HTERT RPE-1 (cell line): ENCODE measurements around the gene MLH1.
"Not testable (repeated sequence)": the region's sequence is repeated elsewhere in the genome, so short reads cannot be mapped to it uniquely, and the experiment has no call there.

Experiments used
- in situ Hi-C: fragments of 300-500 bp; cut with MboI; formaldehyde crosslinking; loops from 4 replicates; pipeline ENCODE4 v1.14.3; 2020; ENCODE audit warnings: low sequenced_read_pairs

The MLH1 gene

DNA sequence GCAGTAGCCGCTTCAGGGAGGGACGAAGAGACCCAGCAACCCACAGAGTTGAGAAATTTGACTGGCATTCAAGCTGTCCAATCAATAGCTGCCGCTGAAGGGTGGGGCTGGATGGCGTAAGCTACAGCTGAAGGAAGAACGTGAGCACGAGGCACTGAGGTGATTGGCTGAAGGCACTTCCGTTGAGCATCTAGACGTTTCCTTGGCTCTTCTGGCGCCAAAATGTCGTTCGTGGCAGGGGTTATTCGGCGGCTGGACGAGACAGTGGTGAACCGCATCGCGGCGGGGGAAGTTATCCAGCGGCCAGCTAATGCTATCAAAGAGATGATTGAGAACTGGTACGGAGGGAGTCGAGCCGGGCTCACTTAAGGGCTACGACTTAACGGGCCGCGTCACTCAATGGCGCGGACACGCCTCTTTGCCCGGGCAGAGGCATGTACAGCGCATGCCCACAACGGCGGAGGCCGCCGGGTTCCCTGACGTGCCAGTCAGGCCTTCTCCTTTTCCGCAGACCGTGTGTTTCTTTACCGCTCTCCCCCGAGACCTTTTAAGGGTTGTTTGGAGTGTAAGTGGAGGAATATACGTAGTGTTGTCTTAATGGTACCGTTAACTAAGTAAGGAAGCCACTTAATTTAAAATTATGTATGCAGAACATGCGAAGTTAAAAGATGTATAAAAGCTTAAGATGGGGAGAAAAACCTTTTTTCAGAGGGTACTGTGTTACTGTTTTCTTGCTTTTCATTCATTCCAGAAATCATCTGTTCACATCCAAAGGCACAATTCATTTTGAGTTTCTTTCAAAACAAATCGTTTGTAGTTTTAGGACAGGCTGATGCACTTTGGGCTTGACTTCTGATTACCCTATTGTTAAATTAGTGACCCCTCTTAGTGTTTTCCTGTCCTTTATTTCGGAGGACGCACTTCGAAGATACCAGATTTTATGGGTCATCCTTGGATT lies at the start of gene MLH1:
MLH1 (plus strand) TSS at position 193 of the 958 bp plus-strand sequence; CDS start at position 223, 30 bp downstream.
- in situ Hi-C loops = no loop called here

DNA sequence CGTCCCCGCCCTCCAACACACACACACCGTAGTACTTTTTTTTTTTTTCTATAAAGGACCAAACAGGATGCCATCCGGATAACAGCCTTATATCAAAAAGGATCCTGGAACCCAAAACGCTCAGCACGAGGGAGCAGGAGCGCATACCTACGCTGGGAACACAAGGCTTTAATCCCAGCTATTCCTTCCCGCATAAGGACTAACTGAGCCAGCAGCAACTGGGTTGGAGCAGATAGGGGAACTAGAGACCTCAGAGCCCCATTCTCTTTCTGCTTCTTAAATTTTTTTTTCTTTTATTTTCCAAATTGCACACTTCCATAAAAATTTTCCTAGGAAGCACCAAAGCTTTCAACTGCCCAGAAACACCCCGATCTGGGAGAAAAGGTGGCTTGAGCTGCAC lies 49.7 kb upstream of the MLH1 start:
- in situ Hi-C loops = no loop called here

DNA sequence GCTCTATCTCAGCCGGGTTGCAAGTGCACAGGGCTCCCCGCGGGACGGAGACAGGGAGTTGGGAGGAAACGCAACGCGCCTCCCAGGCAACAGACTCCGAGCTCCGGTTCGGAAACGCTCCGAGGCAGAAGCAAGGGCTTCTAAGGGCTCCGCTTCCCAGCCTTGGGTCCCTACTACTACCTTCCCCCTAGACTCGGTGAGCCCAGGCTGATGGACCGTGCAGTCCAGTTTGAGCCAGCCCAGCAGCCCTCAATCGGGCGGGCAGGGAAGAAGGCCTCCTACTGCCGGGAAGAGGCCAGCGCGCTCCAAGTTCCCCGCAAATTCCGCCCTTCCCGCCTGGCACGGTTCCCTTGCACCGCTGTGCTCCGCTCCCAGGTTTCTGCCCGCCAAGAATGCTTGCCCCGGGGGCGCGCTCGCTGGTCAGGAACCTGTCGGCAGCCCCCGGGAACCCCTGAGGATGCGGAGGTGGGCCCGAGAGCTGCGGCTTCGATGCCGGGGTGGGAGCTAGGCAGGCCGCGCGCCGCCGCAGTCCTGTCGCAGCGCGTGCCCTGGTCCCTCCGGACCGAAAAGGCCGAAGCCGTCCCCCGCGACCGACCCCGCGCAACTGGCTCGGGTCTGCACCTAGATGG lies 49.2 kb upstream of the MLH1 start:
- in situ Hi-C loops = no loop called here

- in situ Hi-C loops = no loop called here
Observed at GRCh38 chr3:36944641-36945270, 48.6 kb upstream of the MLH1 start, which contains the start of gene TRANK1. TRANK1 (minus strand) TSS chr3:36945054; CDS start chr3:36944809, 245 bp downstream.

DNA sequence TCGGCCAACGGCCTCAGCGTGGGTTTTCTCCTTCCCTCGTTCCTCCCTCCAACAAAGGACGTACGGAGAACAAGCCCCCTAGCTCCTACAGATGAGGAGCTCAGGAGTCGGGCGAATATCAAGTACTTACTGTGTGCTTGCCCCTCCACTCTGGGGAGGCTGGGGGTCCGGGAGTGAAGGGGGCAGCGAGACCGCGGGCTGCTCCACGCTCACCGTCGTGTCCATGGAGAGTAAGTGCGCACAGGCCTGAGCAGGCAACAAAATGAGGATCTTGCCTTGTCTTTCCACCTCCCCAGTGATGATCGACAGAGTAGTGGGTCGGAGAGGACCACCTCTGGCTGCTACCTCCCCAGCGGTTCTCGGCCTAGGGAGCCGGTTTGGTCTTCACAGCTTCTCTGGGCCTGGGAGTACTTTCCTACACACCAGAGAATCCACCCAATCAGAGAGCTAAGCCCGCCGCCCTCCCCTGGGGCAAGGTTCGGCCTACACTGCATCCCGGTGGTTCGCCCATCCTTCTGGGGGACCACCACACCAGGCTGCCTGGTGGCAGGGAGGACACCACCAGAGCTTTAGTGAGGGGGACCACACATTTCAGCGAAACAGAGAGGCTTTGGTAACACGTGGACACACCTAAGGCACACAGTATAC lies 47.9 kb upstream of the MLH1 start:
- in situ Hi-C loops = no loop called here

- in situ Hi-C loops = not testable (repeated sequence)
Observed at GRCh38 chr3:36947814-36948213, 45.5 kb upstream of the MLH1 start.

DNA sequence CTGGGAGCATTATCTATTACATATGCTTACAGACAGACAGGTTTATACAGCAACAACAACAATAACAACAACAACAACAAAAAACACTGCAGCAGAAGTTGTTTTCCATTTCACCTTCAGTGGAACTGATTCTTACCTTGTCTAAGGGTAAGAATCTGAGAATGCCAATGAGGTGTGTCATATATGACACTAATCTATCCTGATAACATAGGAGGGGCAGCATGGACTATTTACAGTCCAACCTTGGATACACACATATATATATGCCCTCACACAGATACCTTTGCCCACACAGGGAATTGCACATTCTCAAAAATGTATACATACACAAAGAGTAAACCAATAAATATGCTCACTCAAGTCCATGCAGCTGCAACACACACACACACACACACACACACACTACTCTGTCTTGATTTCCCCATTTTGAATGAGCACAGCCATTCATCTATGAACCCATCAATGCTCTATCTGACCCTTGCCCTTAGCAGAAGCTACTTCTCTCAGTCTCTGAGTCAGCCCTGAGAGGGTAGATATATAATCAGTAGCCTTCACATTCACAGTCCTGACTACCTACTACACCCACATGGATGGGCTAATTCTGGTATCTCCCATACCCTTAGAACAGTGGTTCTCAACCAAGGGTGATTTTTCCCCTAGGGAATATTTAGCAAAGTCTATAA lies 38.7 kb upstream of the MLH1 start:
- in situ Hi-C loops = no loop called here

DNA sequence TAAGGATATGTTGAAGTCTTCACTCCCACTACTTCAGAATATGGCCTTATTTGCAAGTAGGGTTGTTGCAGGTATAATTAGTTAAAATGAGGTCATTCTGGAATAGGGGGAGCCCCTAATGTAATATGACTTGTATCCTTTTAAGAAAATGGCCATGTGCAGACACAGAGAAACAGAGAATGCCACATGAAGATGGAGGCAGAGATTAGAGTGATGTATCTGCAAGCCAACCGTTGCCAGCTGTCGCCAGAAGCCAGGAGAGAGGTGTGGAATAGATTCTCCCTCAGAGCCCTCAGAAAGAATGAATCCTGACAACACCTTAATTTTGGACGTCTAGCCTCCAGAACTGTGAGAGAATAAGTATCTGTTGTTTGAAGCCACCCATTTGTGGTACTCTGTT lies 37.2 kb upstream of the MLH1 start:
- in situ Hi-C loops = no loop called here

GRCh38 chr3:36957063-36957462 lies 36.3 kb upstream of the MLH1 start:
- in situ Hi-C loops = no loop called here

GRCh38 chr3:36957862-36958686 lies 35.2 kb upstream of the MLH1 start:
- in situ Hi-C loops = no loop called here

GRCh38 chr3:36959821-36960220 lies 33.5 kb upstream of the MLH1 start:
- in situ Hi-C loops = no loop called here

GRCh38 chr3:36960502-36960901 lies 32.8 kb upstream of the MLH1 start:
- in situ Hi-C loops = no loop called here

DNA sequence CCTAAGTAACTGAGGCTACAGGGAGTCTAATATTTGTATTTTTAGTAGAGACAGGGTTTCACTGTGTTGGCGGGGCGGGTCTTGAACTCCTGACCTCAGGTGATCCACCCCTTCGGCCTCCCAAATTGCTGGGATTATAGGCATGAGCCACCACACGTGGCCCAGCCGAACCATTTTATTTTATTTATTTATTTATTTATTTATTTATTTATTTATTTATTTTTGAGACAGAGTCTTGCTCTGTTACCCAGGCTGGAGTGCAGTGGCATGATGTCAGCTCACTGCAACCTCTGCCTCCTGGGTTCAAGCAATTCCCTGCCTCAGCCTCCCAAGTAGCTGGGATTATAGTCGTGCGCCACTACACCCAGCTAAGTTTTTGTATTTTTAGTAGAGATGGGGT lies 30.3 kb upstream of the MLH1 start:
- in situ Hi-C loops = not testable (repeated sequence)

DNA sequence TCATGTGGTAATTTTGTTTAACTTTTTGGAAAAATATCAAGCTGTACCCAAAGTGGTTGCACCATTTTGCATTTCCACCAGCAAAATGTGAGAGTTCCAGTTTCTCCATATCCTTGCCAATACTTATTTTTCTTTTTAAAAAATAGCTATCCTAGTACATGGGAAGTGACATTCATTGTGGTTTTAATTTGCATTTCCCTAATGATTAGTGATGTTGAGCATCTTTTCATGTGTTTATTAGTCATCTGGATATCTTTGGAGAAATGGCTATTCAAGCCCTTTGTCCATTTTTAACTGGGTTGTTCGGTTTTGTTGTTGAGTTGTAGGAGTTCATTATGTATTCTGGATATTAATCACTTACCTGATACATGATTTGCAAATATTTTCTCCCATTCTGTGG lies 29.0 kb upstream of the MLH1 start:
- in situ Hi-C loops = no loop called here

DNA sequence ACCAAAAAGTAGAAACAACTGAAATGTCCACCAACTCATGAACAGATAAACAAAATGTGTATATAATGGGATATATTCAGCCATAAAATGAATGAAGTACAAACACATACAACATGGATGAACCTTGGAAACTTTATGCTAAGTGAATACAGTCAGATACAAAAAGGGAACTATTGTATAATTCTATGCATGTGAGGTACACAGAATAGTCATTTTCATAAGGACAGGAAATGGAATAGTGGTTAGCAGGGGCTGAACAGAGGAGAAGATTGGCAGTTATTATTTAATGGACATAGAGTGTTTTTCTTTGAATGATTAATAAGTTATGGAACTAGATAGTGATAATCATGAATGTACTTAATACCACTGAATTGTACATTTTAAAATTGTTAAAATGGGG lies 28.5 kb upstream of the MLH1 start:
- in situ Hi-C loops = no loop called here

GRCh38 chr3:36965440-36965839 lies 27.9 kb upstream of the MLH1 start:
- in situ Hi-C loops = no loop called here

DNA sequence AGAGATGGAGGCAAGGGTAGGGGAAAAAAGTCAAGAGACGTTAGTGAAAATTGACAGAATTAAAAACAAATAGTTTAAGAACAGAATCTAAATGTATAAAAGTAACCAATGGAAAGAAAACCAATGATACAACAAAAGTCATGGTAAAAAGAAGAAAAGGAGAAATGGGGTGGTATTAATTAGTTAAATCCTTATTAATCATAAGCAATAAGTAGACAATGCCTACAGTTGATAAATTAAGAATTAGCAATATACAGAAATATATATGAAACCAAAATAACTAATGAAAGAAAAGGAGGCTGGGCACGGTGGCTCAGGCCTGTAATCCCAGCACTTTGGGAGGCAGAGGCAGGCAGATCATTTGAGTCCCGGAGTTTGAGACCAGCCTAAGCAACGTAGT lies 24.2 kb upstream of the MLH1 start:
- in situ Hi-C loops = no loop called here

DNA sequence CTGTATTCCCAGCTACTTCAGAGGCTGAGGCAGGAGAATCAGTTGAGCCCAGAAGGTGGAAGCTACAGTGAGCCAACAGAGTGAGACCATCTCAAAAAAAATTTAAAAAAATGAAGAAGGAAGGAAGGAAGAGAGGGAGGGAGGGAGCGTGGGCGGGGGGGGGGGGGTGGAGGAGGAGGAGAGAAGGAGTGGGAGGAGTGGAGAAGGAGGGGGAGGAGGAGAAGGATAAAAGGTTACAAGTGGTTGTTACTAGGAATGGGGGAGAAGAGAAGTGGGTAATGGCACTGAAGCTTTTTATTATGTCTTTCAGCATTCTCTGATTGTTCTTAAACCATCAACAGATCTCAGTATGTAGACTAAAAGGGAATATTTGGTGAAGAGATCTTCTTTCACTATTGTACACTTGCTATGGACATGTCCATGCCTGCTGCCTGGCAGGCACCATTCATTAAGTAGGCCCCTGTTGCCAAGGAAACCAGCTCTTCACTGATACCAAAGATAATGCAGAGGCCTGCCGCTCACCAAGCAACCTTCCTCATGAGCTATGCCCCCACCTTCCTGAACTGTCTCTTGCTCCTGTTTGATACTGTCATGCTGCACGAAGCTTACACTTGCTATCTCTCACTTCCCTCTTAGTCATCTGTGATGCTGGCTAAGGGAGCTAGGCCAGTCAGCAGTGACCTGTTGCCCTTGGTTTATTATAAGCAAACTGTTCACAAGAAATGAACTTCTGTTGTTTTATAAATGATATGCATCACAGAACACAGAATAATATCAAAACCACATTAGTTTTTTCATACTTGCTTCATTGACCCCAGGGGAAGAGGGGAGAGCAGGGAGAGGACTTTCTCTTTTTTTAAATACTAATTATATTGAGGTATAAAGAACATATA lies 23.5 kb upstream of the MLH1 start:
- in situ Hi-C loops = no loop called here

DNA sequence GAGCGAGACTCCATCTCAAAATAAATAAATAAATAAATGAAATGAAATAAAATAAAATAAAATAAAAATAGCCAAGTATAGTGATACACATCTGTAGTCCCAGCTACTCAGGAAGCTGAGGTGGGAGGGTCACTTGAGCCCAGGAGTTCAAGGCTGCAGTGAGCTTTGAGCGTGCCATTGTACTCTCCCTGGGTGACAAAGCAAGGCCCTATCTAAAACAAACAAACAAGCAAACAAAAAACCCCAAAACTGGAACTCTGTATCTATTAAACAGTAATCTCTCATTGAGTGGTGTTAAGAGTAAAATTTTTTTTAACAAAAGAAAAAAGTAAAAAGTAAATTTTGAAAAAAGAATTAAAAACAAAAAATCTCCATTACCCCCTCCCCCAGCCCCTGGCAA lies 21.2 kb upstream of the MLH1 start:
- in situ Hi-C loops = no loop called here
